ENCODE data around the gene ZSCAN18. TPM values are rescaled to one million over a fixed set of nuclear protein-coding genes. Genes with fewer than 3 reads are reported as not detected.

Gene ZSCAN18
- total RNA-seq, 4 donors from 2014 or later: 35.3 to 64.3 (median 50.9) TPM

DNA sequence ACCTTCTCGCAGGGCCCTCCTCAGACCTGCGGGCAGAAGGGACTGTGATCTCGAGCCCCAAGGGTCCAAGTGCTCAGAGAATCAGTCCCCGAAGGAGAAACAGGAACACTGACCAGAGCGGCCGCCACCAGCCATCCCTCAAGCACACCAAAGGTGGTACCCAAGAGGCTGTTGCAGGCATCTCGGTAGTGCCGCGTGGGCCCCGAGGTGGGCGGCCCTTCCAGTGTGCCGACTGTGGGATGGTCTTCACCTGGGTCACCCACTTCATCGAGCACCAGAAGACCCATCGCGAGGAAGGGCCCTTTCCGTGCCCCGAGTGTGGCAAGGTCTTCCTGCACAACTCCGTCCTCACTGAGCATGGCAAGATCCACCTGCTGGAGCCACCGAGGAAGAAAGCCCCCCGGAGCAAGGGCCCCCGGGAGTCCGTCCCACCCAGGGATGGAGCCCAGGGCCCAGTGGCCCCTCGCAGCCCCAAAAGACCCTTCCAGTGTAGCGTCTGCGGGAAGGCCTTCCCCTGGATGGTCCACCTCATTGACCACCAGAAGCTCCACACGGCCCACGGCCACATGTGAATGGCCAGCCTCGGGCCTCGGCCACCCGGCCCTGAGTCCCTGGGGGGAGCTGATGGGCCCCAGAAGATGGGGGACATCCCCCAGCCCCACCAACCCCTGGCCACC lies 44.4 kb downstream of the ZSCAN18 start:
- intact Hi-C loops (cut with DNase I; ENCODE audit: low total_unique reads): no loop called here
- H3K4me3 ChIP-seq (ENCODE audit: low read depth, poor library complexity, severe bottlenecking): no peak overlapping the region
- WGBS, 2 donors: 91 to 93% methylated on average over 8 to 29 of the region's 30 CpGs
- TF ChIP-seq, protein P1, sequence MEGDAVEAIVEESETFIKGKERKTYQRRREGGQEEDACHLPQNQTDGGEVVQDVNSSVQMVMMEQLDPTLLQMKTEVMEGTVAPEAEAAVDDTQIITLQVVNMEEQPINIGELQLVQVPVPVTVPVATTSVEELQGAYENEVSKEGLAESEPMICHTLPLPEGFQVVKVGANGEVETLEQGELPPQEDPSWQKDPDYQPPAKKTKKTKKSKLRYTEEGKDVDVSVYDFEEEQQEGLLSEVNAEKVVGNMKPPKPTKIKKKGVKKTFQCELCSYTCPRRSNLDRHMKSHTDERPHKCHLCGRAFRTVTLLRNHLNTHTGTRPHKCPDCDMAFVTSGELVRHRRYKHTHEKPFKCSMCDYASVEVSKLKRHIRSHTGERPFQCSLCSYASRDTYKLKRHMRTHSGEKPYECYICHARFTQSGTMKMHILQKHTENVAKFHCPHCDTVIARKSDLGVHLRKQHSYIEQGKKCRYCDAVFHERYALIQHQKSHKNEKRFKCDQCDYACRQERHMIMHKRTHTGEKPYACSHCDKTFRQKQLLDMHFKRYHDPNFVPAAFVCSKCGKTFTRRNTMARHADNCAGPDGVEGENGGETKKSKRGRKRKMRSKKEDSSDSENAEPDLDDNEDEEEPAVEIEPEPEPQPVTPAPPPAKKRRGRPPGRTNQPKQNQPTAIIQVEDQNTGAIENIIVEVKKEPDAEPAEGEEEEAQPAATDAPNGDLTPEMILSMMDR (IDR thresholded peaks at IDR 0.05): no peak
- no peak for TF ChIP-seq POLR2A (IDR thresholded peaks at IDR 0.05)
- no peak for DNase-seq (ENCODE audit: low spot score in 2 of 2)

DNA sequence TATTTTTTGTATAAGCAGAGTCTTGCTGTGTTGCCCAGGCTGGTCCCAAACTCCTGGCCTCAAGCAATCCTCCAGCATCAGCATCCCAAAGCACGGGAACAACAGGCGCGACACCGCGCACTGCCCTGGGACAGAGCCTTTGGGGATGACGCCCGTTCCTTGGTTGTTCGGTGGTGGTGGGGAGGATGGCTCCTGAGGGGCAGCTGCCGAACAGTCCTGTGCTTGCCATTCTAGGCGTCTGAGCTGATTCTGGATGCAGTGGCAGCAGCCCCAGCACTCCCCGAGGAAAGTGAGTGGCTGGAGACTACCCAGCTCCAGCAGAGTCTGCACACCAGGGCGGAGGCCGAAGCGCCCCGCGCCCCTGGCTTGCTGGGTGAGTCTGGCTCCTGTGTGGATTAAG lies 45.8 kb downstream of the ZSCAN18 start:
- 97 to 99% methylated on average over 16 of the region's 16 CpGs for WGBS, 2 donors
- no peak overlapping the region for H3K4me3 ChIP-seq (ENCODE audit: low read depth, poor library complexity, severe bottlenecking)
- intact Hi-C loops (cut with DNase I; ENCODE audit: low total_unique reads): no loop called here
- TF ChIP-seq, protein P1 (IDR thresholded peaks at IDR 0.05): no peak
- TF ChIP-seq POLR2A (IDR thresholded peaks at IDR 0.05): no peak
- no peak for DNase-seq (ENCODE audit: low spot score in 2 of 2)

DNA sequence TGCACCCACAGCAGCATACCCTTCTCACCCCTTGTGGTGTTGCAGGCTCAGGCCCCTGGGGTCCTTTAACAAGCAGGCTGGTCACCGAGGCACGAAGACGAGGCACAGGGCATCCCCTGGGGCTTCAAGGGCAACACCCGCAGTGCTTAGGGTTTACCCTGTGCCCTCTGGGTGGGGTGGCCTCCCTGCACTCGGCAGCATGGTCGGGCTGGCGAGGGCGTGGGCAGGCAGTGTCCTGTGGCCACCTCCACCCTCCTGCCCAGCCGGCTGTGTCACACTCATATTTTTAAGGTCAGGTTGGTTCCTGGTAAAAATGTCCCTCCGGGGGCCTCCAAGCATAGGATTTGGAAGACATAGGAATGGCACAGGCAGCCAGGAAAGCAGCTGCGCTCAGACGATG lies 50.4 kb downstream of the ZSCAN18 start:
- no peak for DNase-seq (ENCODE audit: low spot score in 2 of 2)
- TF ChIP-seq POLR2A (IDR thresholded peaks at IDR 0.05): no peak
- TF ChIP-seq, protein P1 (IDR thresholded peaks at IDR 0.05): no peak
- intact Hi-C loops (cut with DNase I; ENCODE audit: low total_unique reads): no loop called here
- H3K4me3 ChIP-seq (ENCODE audit: low read depth, poor library complexity, severe bottlenecking): no peak overlapping the region
- 96 to 99% methylated on average over 7 to 11 of the region's 12 CpGs for WGBS, 2 donors

DNA sequence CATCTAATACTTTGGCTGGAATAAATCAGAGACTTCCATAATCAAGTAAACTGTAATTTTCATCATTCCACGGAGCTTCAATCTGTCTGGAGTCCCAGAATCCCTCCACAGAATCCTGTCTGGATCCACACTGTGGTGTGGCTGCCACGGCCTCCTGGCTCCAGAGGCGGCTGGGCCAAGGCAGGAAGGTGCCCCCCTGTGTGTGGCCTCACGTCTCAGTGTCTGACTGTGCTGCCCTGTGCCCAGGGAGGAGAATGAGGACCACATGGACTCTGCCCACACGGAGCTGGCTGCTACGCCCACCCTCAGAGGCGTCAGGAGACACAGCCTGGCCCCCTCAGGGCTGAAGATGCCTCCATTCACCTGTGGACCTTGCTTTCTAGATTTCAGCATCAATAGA lies 51.2 kb downstream of the ZSCAN18 start:
- WGBS, 2 donors: 84 to 87% methylated on average over 7 of the region's 7 CpGs

DNA sequence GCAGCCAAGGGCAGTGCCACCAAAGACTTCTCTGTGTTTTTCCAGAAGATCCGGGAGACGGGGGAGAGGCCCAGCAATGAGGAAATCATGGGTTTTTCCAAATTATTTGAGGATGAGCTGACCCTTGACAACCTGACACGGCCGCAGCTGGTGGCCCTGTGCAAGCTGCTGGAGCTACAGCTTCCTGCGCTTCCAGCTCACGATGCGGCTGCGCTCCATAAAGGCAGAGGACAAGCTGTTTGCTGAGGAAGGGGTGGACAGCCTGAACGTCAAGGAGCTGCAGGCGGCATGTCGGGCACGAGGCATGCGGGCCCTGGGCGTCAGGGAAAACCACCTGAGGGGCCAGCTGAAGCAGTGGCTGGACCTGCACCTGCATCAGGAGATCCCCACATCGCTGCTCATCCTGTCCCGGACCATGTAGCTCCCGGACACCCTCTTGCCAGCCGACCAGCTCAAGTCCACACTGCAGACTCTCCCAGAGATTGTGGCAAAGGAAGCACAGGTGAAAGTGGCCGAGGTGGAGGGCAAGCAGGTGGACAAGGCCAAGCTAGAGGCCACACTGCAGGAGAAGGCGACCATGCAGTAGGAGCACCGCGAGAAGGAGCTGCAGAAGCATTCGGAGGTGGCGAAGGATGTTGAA lies 52.5 kb downstream of the ZSCAN18 start:
- intact Hi-C loops (cut with DNase I; ENCODE audit: low total_unique reads): no loop called here
- DNase-seq (ENCODE audit: low spot score in 2 of 2): no peak
- TF ChIP-seq, protein P1 (IDR thresholded peaks at IDR 0.05): no peak
- no peak for TF ChIP-seq POLR2A (IDR thresholded peaks at IDR 0.05)
- H3K4me3 ChIP-seq (ENCODE audit: low read depth, poor library complexity, severe bottlenecking): no peak overlapping the region
- WGBS, 2 donors: 97% methylated on average over 20 to 23 of the region's 24 CpGs

More for the DNA sequence above, 51.2 kb downstream of the ZSCAN18 start:
- no peak overlapping the region for H3K4me3 ChIP-seq (ENCODE audit: low read depth, poor library complexity, severe bottlenecking)
- TF ChIP-seq, protein P1 (IDR thresholded peaks at IDR 0.05): no peak
- no peak for TF ChIP-seq POLR2A (IDR thresholded peaks at IDR 0.05)
- DNase-seq (ENCODE audit: low spot score in 2 of 2): no peak
- intact Hi-C loops (cut with DNase I; ENCODE audit: low total_unique reads): no loop called here
